A549 treated with dexamethasone at 1 μM for 4 hours (cell line): ENCODE results near the gene RBBP6. TPM values are rescaled to one million over a fixed set of nuclear protein-coding genes. Genes with fewer than 3 reads are reported as not detected.

Experiments used
- total RNA-seq: library from RNA; stranded (reverse); fragments of 200-300 nt; extraction: Qiagen RNA extraction; gene quantifications from 5 replicates; pipeline ENCODE4 v1.2.3, GENCODE V29; 2022

Gene RBBP6, protein sequence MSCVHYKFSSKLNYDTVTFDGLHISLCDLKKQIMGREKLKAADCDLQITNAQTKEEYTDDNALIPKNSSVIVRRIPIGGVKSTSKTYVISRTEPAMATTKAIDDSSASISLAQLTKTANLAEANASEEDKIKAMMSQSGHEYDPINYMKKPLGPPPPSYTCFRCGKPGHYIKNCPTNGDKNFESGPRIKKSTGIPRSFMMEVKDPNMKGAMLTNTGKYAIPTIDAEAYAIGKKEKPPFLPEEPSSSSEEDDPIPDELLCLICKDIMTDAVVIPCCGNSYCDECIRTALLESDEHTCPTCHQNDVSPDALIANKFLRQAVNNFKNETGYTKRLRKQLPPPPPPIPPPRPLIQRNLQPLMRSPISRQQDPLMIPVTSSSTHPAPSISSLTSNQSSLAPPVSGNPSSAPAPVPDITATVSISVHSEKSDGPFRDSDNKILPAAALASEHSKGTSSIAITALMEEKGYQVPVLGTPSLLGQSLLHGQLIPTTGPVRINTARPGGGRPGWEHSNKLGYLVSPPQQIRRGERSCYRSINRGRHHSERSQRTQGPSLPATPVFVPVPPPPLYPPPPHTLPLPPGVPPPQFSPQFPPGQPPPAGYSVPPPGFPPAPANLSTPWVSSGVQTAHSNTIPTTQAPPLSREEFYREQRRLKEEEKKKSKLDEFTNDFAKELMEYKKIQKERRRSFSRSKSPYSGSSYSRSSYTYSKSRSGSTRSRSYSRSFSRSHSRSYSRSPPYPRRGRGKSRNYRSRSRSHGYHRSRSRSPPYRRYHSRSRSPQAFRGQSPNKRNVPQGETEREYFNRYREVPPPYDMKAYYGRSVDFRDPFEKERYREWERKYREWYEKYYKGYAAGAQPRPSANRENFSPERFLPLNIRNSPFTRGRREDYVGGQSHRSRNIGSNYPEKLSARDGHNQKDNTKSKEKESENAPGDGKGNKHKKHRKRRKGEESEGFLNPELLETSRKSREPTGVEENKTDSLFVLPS (N-terminal part only)
- total RNA-seq, result 20.9 to 22.6 TPM (median 21.5 TPM) in 5 replicates

DNA sequence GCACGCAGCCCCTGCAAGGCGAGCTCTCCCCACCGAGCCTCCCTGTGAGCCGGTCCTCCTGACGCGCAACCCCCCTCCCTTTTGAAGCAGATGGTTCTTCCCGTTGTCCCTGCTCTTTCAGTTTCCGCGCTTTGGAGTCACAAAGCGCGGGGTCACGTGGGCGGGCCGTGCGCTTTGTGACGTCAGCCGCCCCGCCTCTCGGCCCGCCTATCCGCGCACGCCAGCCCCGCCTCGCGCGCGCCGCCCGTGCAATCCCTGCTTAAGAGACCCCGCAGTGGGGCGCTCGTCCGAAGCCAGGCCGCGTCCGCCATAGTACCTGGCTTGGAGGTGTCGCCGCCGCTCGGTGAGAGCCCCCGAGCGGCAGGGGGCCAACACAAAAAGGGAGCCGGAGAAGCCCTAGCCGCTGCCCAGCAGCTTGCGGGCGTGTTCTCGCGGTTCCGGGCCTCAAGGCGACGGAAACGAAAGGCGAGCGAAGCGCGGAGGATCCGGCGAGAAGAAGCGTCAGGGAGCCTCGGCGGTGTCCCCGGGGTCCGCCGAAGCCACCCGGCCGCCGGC, at the start of gene RBBP6:
Gene RBBP6 (plus strand): TSS at position 272 of the 555 bp plus-strand sequence. CDS start 1,061 bp downstream, outside the sequence.

Other genes starting within 250 kb of the RBBP6 start
- gene TNRC6A, start 190.1 kb downstream of the RBBP6 start, total RNA-seq, result 25.2 to 35.1 TPM (median 31.3 TPM) in 5 replicates